GM12875 (cell line): ENCODE data around the gene UMAD1.

ENCODE experiments used
- H3K4me3 ChIP-seq: one replicate; pipeline ENCODE4 v1.5.1; 2011; ENCODE audit warnings: low read depth, low read length, control low read depth
- TF ChIP-seq, protein P1 (sequence below): IDR thresholded peaks from 2 replicates; pipeline ENCODE4 v1.5.1; 2011; ENCODE audit warnings: low read depth, mild to moderate bottlenecking, control low read depth, inconsistent platforms, low read length, moderate library complexity, borderline replicate concordance; ENCODE audit not compliant: insufficient read depth

Gene UMAD1

DNA sequence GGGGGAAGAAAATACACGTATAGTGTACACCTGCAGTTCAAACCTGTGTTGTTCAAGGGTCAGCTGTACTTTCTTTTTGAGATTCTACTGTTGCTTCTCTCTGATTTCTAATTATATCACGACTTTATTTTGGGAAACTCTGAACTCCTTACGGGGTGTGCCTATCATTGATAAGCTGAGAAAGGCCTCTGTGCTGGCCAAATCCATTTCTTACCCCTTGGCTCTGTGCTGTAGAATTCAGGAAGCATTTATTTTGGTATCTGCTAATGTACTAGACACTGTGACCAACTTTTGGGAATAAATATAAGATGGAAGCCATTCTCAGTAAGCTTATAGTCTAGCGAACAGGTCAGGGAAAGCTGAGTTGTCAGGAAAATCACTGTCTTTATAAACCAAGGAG is 104.7 kb downstream of the UMAD1 start:
- H3K4me3 ChIP-seq = no peak overlapping the region
- TF ChIP-seq, protein P1, sequence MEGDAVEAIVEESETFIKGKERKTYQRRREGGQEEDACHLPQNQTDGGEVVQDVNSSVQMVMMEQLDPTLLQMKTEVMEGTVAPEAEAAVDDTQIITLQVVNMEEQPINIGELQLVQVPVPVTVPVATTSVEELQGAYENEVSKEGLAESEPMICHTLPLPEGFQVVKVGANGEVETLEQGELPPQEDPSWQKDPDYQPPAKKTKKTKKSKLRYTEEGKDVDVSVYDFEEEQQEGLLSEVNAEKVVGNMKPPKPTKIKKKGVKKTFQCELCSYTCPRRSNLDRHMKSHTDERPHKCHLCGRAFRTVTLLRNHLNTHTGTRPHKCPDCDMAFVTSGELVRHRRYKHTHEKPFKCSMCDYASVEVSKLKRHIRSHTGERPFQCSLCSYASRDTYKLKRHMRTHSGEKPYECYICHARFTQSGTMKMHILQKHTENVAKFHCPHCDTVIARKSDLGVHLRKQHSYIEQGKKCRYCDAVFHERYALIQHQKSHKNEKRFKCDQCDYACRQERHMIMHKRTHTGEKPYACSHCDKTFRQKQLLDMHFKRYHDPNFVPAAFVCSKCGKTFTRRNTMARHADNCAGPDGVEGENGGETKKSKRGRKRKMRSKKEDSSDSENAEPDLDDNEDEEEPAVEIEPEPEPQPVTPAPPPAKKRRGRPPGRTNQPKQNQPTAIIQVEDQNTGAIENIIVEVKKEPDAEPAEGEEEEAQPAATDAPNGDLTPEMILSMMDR = no peak

DNA sequence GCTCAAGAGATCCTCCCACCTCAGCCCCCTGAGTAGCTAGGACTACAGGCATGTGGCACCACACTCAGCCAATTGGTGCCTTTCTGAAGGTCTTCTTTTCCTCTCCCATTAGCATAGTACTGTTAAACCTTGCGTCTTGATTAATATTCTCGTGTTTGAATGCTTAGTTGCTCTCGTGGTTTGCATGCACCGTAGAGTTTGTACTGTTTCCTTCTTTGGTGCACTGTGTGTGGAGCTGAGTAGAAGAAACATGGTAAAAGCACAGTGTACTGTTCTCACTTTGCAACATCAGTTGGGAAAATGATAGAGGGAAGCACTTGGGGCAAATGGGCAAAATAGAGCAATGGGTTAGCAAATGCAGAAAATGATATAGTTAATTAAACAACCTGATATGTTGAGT is 105.4 kb downstream of the UMAD1 start:
- no peak overlapping the region for H3K4me3 ChIP-seq
- TF ChIP-seq, protein P1 = no peak

DNA sequence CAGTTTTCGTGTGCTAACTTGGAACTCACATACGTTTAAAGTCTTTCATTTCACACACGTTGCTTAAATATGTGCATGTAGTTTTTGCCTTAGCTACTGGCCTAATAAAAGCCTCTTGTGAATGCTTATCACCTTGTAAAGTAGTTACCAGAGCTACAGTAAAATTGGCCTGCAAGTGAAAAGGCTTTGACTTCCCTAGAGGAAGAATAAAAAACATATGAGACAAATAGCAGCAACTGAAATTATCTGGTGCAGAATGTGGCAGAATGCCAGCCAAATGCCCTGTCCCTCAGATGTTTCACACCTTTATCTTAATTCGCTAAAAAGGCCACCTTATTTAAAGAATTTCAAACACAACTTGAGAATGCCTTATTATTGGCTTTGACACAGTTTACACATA is 105.9 kb downstream of the UMAD1 start:
- no peak overlapping the region for H3K4me3 ChIP-seq
- TF ChIP-seq, protein P1 = no peak

DNA sequence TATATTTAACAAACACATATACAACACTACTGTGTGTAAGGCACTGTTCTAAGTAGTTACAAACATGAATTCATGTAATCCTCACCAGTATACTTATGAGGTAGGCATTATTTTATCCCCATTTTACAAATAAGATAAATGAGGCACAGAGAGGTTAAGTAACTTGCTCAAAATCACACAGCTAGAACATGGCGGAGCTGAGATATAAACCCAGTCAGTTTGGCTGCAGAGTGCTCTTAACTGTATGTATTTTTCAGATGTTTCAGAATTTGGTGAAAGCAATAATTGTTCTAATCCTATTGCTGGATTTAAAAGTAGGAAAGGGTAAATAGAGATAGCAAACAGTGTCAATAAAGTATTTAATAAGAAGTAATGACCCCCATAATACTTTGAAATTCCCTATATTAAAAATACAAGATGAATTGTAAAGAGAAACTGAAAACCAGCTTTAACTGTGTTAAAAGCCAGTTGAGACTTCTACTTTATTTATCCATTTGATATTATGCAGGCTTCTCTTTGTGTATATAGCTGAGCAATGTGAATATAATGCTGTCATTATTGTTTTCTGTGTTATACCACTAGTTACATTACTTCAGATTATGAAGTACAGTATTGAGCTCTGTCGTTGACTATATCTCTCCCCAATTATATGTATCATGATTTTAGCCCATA is 110.2 kb downstream of the UMAD1 start:
- TF ChIP-seq, protein P1 = no peak
- no peak overlapping the region for H3K4me3 ChIP-seq

DNA sequence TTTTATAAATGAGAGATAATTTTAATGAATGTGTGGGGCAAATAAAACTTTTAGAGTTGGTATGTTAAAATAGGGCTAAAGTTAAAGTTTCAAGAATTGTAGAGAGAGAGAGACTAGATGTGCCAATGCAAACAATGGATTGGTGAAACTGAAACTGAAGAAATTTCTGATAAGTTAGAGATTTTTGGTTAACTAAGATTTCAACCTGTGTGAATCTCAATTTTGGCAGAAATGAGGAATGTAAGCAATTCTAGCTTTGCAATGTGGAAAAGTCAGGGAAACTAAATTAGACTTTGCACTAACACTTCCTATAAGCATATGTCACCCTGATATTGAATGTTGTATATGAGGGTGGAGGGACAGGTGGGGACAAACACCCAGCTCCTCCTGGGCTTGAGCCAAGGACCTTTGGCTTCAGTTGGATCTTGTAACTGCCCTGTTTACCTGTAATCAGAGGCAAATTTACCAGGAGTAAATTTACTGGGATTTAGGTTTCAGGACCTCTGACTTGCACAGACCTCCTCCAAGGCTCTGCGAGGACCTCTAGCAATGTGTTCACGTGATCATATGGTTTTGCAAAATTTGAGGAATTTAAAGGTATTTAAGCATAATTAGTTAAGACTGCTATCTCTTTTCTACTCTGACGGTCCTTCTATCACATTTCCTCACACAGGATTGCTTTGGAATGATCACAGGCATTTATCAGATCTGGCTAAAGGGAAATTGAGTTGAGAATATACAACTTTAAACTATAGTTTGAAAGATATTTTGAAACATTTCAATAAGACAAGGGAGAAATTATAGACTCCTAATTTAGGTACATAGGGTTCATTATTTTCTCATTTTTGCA is 110.9 kb downstream of the UMAD1 start:
- H3K4me3 ChIP-seq = no peak overlapping the region
- TF ChIP-seq, protein P1 = no peak

DNA sequence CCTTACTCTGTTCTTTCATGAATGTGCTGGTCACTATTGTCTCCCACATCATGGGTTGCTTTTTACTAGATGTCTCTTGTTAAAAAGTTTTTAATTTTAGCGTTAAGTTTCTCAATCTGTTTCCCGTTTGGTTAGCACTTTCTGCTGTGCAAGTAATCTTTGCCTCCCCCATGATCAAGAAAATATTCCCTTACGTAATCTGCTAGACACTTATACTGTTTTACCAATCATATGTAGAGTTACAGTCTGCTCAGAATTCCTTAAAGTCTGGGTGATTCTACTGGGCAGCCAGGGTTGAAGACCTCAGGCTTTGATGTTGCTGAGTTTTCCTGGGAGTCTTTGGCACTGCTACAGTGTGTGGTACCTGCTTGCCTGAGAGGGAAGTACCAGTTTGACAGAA is 116.0 kb downstream of the UMAD1 start:
- H3K4me3 ChIP-seq = no peak overlapping the region
- TF ChIP-seq, protein P1 = no peak

DNA sequence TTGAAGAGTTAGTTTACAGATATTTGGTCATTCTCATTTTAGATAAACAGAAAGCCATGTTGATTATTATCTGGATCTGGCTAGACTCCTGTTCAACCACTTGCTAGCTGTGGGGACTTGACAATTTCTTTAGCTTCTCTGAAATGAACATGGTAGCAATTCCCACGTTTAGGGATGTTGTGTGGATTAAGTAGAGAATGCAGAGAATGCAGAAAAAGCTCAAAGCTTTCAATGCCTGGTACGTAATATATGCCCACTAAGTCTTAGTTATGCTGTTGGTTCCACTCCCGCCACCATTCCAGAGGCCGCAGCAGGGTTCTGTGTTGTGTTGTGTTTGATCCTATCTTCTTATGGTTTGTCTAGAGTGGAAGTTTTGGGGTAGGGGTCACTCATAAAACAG is 117.0 kb downstream of the UMAD1 start:
- no peak overlapping the region for H3K4me3 ChIP-seq
- TF ChIP-seq, protein P1 = no peak
